ENCODE data around the gene MDP1. TPM values are rescaled to one million over a fixed set of nuclear protein-coding genes. Genes with fewer than 3 reads are reported as not detected.

The MDP1 gene
- total and polyA plus RNA-seq, 2 of the 8 experiments (the other 6 are each of a cell fraction or from before 2014, with no cell fraction given): 17.7 to 32.2 TPM

GRCh38 chr14:24238123-24238522 is 22.3 kb upstream of the MDP1 start:
- FAIRE-seq: no peak
- Histone ChIP-seq H4K8ac (ENCODE audit: extremely low read depth, insufficient read depth, low read length) (no peak overlapping the region), H2BK5ac (ENCODE audit: low read depth, low read length) (no peak overlapping the region), H3K27me3 (replicated peaks in 1 of 4; ENCODE audit: control insufficient read depth in 3 of 4, extremely low read depth in 1 of 4, insufficient read depth in 3 of 4, low read length in 3 of 4) (no peaks in the 10 kb centered on the region; a peak in 1 of 7 replicates), H3K56ac (replicated peaks; ENCODE audit: insufficient read length, low read depth, low read length) (no peak overlapping the region), H3K14ac (ENCODE audit: insufficient read length) (no peak overlapping the region), H3K23ac (ENCODE audit: insufficient read length) (no peak overlapping the region), H3K4me2 (ENCODE audit: insufficient read depth in 1 of 2, low read depth in 2 of 2, low read length in 2 of 2) (no peak overlapping the region), H2BK15ac (ENCODE audit: low read length) (no peak overlapping the region), H3K9me3 (ENCODE audit: insufficient read depth in 2 of 2, low read depth in 1 of 2, low read length in 1 of 2) (no peaks in the 10 kb centered on the region), H4K20me1 (replicated peaks in 1 of 2; ENCODE audit: control insufficient read depth in 1 of 2, insufficient read depth in 2 of 2, low read length in 2 of 2) (peaks cover 3 to 16% of the 10 kb centered on the region in 2 experiments), H2BK20ac (ENCODE audit: low read length) (no peak overlapping the region), H3K4ac (replicated peaks; ENCODE audit: insufficient read length, low read depth, low read length) (no peak overlapping the region), H2AK5ac (ENCODE audit: low read depth, low read length) (no peak overlapping the region), H3K18ac (ENCODE audit: extremely low read depth, low read length) (no peak overlapping the region), H3K4me1 (replicated peaks in 1 of 4; ENCODE audit: control insufficient read depth in 3 of 4, insufficient read depth in 4 of 4, low read length in 3 of 4) (peaks cover 0 to 10% (median 4%) of the 10 kb centered on the region in 4 experiments; a peak in 5 of 7 replicates), H3K79me1 (ENCODE audit: low read depth, low read length) (no peaks in the 10 kb centered on the region; the same call in none of the 2 replicates), H3K23me2 (ENCODE audit: low read depth, low read length) (peaks cover 9% of the 10 kb centered on the region), H2AFZ (ENCODE audit: low read length) (no peak overlapping the region), H3K9ac (replicated peaks in 1 of 4; ENCODE audit: extremely low read depth in 1 of 4, low read depth in 3 of 4, low read length in 3 of 4) (no peak overlapping the region), H4K91ac (replicated peaks; ENCODE audit: insufficient read length, low read length) (no peak overlapping the region), H3K4me3 (ENCODE audit: extremely low read depth in 1 of 4, insufficient read depth in 2 of 4, low read depth in 3 of 4, low read length in 4 of 4) (no peak overlapping the region), H2BK12ac (ENCODE audit: low read depth, low read length) (no peak overlapping the region), H3K36me3 (ENCODE audit: control insufficient read depth in 2 of 4, insufficient read depth in 4 of 4, low read length in 3 of 4) (peaks cover 19 to 58% (median 48%) of the 10 kb centered on the region in 4 experiments), H4K5ac (ENCODE audit: insufficient read length, low read depth, low read length) (no peak overlapping the region), H2BK120ac (replicated peaks; ENCODE audit: low read depth, low read length) (no peak overlapping the region), H3K79me2 (ENCODE audit: control insufficient read depth in 1 of 2, insufficient read depth in 2 of 2, low read length in 2 of 2) (peaks cover 0 to 14% of the 10 kb centered on the region in 2 experiments; a peak in 3 of 4 replicates), H3K27ac (ENCODE audit: low read depth, low read length) (no peak overlapping the region)
- CTCF ChIA-PET (ENCODE audit: partially characterized antibody): interaction anchor here (0.9 to 2.5 kb wide), 9 partner anchors 11 to 101 kb away, joined by 3 to 10 read pairs (median 6); partner anchors contain the start of genes CIDEB and MDP1
- no peak for DNase-seq (ENCODE audit: low read depth in 1 of 2, low spot score in 2 of 2)
- 84% methylated on average over 5 of the region's 5 CpGs; no CpG with 5 or more reads in 1 of the 2 experiments for WGBS, 2 experiments (ENCODE audit: extremely low coverage in 1 of 2, insufficient coverage in 1 of 2, insufficient read length in 1 of 2, insufficient replicate concordance in 2 of 2, low coverage in 1 of 2, low lambda C conversion rate in 2 of 2, missing lambda C conversion rate in 1 of 2)
- TF ChIP-seq RBBP5 (IDR thresholded peaks at IDR 0.05; ENCODE audit: borderline replicate concordance, low read depth, low read length) (no peak), ASH2L (IDR thresholded peaks at IDR 0.05; ENCODE audit: low read length) (no peak), RNF2 (IDR thresholded peaks at IDR 0.05; ENCODE audit: borderline replicate concordance, low read depth, low read length, missing control alignments, poor library complexity, severe bottlenecking) (no peak), POLR2A (IDR thresholded peaks at IDR 0.05; ENCODE audit: control extremely low read depth in 1 of 2, low read depth in 2 of 2, low read length in 2 of 2) (no peak), NANOG (IDR thresholded peaks at IDR 0.05; ENCODE audit: insufficient read depth, low read depth, low read length, poor library complexity, severe bottlenecking) (no peak), TCF12 (IDR thresholded peaks at IDR 0.05; ENCODE audit: low read depth, low read length) (no peak), SIRT6 (IDR thresholded peaks at IDR 0.05; ENCODE audit: low read length) (no peak), SP2 (IDR thresholded peaks at IDR 0.05; ENCODE audit: low read length) (no peak), EZH2 (IDR thresholded peaks at IDR 0.05; ENCODE audit: low read depth, low read length, severe bottlenecking) (no peak), SIX5 (IDR thresholded peaks at IDR 0.05; ENCODE audit: low read depth, low read length) (no peak), NRF1 (IDR thresholded peaks at IDR 0.05; ENCODE audit: low read depth, low read length) (no peak)
- POLR2A ChIA-PET (ENCODE audit: partially characterized antibody): interaction anchor here (0.9 to 5.1 kb wide), 8 partner anchors 12 to 76 kb away, joined by 3 to 19 read pairs (median 4); partner anchors contain the start of genes CHMP4A and MDP1

All from H1 (cell line).